Embryonic facial prominence (tissue), 1 donor: ENCODE measurements around the gene SSBP3.

Experiments used
- DNase-seq: peaks from one replicate; pipeline ENCODE4 v3.0.0-alpha.2; 2016; ENCODE audit errors: extremely low spot score

SSBP3 gene

DNA sequence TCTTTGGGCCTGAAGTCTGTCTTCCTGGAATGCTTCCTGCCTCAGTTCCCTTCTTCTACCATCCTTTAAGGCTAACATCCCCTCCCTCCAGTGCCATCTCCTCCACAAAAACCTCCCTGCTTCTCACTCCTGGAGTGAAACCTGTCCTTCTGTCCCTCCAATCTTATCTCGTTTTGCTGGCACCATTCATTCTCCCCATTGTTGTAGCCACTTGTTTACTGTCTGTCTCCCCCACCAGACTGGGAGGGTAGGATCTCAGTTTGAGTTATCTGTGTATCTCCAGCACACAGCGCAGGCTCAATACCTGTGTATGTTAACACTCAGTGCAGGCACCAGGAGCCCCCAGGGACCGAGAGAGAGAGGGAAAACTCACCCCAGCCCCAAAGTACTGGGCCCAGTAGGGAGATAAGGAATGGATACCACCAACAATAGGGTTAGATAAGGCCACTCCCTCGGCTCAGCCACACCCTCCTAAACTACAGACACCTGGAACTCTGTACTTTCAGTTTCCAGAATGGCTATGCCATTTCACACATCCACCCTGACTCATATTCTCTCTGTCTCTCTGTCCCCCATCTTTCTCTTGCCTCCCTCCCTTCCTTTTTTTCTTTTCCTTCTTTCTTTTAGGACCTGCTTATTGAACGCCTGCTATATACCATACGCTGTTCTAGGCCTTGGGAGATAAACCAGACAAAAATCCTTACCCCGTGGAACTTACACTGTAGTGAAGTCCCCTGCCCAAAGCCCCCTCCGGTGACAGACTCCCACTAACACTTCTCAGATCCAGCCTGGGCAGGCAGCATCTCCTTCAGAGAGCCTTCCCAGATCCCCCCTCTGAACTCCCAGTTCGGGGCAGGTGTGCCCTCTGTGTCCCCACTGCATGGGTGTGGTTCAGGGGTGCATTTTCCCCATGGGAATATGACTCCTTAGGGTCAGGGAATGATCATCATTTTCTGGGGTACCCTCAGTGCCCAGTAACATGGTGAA, 3.3 kb upstream of the SSBP3 start:
- no peak for DNase-seq

- no peak for DNase-seq
Observed at GRCh38 chr1:54408147-54409066, 2.2 kb upstream of the SSBP3 start.

DNA sequence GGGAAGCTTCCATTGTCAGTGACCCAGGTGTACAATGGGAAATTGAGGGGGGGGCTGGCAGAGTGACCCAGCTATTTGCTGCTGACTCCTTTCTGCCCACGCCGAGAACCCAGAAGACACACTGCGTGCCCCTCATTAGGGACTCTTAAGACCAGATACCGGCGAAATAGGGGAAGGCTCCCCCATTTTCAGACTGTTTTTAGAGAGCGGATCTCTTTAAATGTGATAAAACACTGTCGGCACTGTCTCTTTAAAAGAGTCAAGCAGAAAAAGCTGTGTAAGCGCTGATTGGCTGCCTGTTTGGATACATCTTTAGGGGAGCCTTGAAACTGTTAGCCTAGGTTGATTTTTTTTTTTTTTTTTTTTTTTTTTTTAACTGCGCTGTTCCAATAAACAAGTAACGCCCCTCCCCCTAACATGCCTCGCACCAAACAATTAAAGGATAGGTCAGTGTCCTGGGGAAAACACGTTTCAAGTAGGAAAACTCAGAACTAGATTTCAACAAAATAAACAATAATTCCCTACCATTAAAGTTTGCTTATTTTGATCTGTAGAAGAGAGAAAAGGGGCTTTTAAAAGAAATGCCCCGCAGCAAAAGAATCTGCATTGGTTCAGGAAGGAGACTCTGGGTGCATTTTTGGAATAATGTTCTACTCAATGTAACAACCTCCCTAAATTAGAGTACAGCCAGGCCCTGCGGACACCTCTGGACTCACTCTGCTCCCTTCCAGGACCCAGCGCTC, 1.4 kb upstream of the SSBP3 start:
- DNase-seq, result peak; percentile 92

GRCh38 chr1:54407154-54407403, 885 bp upstream of the SSBP3 start:
- DNase-seq, result no peak

DNA sequence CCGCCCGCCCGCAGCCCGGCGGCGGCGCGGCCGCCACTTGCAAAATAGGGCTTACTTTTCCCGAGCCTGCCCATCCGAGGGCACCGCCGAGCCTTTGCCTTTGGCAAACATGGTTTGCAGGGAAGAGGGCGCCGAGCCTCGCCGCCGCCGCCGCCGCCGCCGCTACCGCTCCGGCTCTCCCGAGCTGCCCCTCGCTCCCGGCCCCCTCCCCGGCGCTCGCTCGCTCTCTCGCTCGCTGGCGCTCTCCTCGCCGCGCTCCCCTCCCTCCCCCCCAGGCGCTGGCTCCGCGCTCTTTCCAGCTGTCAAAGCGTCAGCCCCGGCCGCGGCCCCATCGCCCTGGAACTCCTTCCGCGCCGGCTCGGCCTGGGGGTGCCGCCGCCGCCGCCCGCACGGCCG, 298 bp downstream of the SSBP3 start:
- DNase-seq, result no peak

DNA sequence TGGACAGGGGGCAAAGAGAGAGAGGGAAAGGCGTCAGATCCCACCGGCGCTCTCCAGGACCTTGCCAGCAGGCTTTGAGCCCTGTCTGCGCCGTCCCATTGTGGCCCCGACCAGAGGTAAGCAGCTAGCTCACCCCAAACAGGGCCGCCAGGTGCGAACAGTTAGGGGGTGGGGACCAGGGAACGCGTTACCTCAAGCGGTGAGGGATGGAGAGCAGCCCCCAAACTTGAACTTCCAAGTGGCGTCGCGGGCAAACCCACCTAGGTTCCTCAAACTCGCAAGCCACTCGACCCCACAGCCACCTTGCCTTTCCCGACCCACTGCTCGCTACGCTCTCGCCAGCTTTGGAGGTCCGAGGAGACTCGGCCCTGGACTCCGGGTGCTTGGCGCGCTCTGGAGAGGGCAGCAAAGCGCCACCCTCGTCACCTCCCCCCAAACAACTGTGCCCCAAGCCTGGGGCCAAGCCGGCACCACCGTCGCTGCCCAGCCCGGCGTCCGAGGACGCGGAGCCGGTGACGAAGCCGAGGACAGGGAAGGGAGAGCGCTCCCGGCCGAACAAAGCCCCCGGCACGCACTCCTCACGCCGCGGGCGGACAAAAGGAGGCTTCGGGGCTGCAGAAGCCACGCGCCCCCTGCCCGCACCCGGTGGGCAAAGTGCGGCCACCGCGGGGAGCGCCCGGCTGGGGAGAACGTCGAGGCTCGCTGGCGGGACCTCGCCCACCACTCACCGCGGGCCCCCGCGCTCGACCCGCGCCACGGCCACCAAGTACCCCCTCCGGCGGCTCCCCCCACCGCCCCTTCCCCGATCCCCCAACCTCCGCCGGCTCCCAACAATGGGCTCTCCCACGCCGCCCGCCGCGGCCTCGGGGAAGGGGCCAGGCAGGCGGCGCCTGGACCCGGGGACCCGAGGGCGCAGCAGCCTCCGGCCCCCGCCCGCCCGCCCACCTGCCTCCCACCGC, 976 bp downstream of the SSBP3 start:
- no peak for DNase-seq

DNA sequence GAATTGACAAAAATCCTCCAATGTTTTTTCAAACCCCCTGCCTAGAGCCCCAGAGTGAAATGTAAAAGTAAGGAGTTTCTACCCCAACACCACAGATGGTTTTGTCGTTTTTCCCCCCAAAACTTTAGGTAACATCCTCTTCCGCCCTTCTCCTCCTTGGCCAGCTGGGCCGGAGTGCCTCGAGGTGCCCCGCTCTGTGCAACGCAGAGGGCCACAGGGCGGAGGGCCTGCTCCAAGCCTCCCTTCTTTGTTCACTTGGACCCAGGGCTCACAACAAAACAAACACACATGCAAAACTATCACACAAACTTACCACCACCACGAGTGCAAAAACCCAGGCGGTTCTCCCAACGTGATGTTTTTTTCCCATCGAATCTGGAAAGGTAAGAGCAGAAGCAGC, 1.9 kb downstream of the SSBP3 start:
- no peak for DNase-seq

DNA sequence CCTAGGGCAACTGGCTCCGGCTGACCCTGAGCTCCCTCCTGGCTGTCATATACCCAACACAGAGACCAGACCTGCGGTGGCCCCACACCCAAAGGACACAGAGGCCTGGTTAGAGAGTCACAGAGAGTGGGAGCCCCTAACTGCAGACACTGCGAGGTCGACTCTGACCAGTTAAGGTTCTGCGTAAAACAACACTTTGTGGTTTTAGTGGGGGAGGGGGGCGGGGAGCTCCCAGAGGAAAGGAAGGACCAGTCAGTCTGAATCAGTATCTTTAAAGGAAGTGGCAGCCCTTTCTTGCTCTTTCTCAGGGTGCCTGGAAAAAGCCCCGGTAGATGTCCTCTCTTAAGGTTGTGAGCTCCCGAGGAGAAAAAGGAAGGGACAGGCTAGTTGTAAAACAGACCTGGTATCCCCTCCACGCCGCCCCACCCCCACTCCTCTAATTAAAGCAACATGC, 2.4 kb downstream of the SSBP3 start:
- no peak for DNase-seq

DNA sequence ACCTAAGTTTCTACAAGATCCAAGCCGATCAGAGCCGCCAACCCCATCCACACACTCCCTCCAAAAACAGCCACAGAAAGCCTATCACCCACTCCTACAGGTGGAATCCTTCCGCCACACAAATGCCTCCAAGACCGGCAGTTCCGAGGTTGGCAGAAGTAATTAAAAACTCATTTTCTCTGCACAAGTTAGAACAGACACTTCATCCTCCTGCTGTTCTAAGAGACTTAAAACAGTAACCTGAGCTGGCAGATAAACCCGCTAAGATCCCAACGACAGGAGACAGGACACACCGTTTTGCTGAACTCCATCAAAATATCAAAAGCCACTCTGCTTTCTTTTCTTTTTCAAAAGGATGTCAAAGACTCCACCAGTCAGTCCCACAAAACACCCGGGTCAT, 2.8 kb downstream of the SSBP3 start:
- DNase-seq, result no peak

DNA sequence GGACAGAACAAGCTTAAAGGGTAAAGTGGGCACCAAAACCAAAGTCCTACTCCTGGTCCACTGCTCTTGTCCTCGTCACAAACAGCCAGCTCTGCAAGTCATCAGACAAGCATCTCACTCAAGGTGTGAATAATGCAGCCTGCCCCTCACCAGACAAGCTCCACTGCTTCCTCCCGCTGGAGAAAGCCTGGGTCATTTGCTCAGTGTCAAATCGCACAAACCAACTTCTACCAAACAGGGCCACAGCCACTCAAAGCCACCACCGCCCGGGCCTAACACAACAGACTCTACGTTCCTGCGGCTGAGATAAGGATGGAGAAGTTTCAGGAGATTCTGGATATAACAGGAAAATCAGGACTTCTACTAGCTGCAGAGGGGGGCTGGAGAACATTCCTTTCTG, 3.3 kb downstream of the SSBP3 start:
- DNase-seq, result no peak

DNA sequence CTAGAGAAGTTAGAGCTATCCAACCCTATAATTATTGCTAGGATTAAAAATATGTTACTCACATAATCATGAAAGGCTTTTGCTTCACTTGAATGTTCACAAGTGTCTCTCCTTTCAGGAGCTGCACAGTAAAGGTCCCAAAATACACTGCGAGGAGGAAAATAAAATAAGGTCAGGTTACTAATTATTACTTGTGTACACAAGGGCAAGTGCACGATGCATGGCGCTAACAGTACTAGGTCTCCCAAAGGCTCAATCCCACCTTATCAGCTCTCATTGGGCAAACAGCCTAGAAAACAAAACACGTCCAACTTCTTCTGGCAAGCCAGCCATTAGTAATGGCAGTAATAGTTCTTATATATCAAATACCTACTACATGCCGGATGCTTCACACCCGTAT, 4.4 kb downstream of the SSBP3 start:
- DNase-seq, result no peak

- DNase-seq, result no peak
Observed at GRCh38 chr1:54400329-54400728, 5.9 kb downstream of the SSBP3 start.

- no peak for DNase-seq
Observed at GRCh38 chr1:54399765-54400164, 6.4 kb downstream of the SSBP3 start.

GRCh38 chr1:54398963-54399528, 7.1 kb downstream of the SSBP3 start:
- DNase-seq, result no peak

- DNase-seq, result no peak
Observed at GRCh38 chr1:54397980-54398379, 8.2 kb downstream of the SSBP3 start.

- DNase-seq, result no peak
Observed at GRCh38 chr1:54397090-54397591, 9.1 kb downstream of the SSBP3 start.

- no peak for DNase-seq
Observed at GRCh38 chr1:54396261-54396933, 9.8 kb downstream of the SSBP3 start.

GRCh38 chr1:54395281-54395934, 10.8 kb downstream of the SSBP3 start:
- DNase-seq, result no peak

GRCh38 chr1:54394104-54394503, 12.1 kb downstream of the SSBP3 start:
- no peak for DNase-seq
